ENCODE measurements around the gene NFIC.
"Not testable (repeated sequence)": the region's sequence is repeated elsewhere in the genome, so short reads cannot be mapped to it uniquely, and the experiment has no call there.

NFIC gene

GRCh38 chr19:3452171-3452941 lies 86.0 kb downstream of the NFIC start:
- Histone ChIP-seq H3K36me3 (ENCODE audit: control insufficient read depth, low read length) (no peaks in the 10 kb centered on the region), H3K79me2 (ENCODE audit: control insufficient read depth, low read length) (no peaks in the 10 kb centered on the region), H3F3A (ENCODE audit: control insufficient read depth, insufficient read depth) (no peaks in the 10 kb centered on the region), H3K27me3 (ENCODE audit: control insufficient read depth, low read length) (no peaks in the 10 kb centered on the region), H3K9me3 (ENCODE audit: control insufficient read depth, insufficient read depth, low read length) (no peaks in the 10 kb centered on the region), H3K4me1 (ENCODE audit: control insufficient read depth, low read length) (no peaks in the 10 kb centered on the region), H3K4me3 (ENCODE audit: low read length) (no peak overlapping the region), H3K9me2 (replicated peaks; ENCODE audit: control insufficient read depth, low read length) (no peaks in the 10 kb centered on the region), H3K27ac (ENCODE audit: low read depth, low read length) (no peak overlapping the region), H4K20me1 (ENCODE audit: control insufficient read depth, insufficient read depth, low read depth, low read length) (no peaks in the 10 kb centered on the region), H3K4me2 (ENCODE audit: low read length) (no peak overlapping the region)
- TF ChIP-seq CTCF (IDR thresholded peaks at IDR 0.05; ENCODE audit: low read depth, low read length, poor library complexity, severe bottlenecking) (no peak), EZH2phosphoT487 (IDR thresholded peaks at IDR 0.05; ENCODE audit: borderline replicate concordance, low read length) (no peak)

- H3K9me3 ChIP-seq (ENCODE audit: control insufficient read depth, insufficient read depth, low read length); H3K79me2 ChIP-seq (ENCODE audit: control insufficient read depth, low read length); H3K27me3 ChIP-seq (ENCODE audit: control insufficient read depth, low read length); H3K4me1 ChIP-seq (ENCODE audit: control insufficient read depth, low read length); H3K27ac ChIP-seq (ENCODE audit: low read depth, low read length); H3K9me2 ChIP-seq (replicated peaks; ENCODE audit: control insufficient read depth, low read length); H4K20me1 ChIP-seq (ENCODE audit: control insufficient read depth, insufficient read depth, low read depth, low read length); H3K36me3 ChIP-seq (ENCODE audit: control insufficient read depth, low read length); H3K4me2 ChIP-seq (ENCODE audit: low read length); H3K4me3 ChIP-seq (ENCODE audit: low read length); H3F3A ChIP-seq (ENCODE audit: control insufficient read depth, insufficient read depth): not testable (repeated sequence)
Observed at GRCh38 chr19:3452942-3453214, 86.5 kb downstream of the NFIC start.

GRCh38 chr19:3453840-3454239 lies 87.5 kb downstream of the NFIC start:
- Histone ChIP-seq H3K9me2 (replicated peaks; ENCODE audit: control insufficient read depth, low read length) (no peaks in the 10 kb centered on the region), H3K36me3 (ENCODE audit: control insufficient read depth, low read length) (no peaks in the 10 kb centered on the region), H4K20me1 (ENCODE audit: control insufficient read depth, insufficient read depth, low read depth, low read length) (no peaks in the 10 kb centered on the region), H3K4me2 (ENCODE audit: low read length) (no peak overlapping the region), H3K79me2 (ENCODE audit: control insufficient read depth, low read length) (no peaks in the 10 kb centered on the region), H3K4me1 (ENCODE audit: control insufficient read depth, low read length) (no peaks in the 10 kb centered on the region), H3F3A (ENCODE audit: control insufficient read depth, insufficient read depth) (no peaks in the 10 kb centered on the region), H3K27ac (ENCODE audit: low read depth, low read length) (no peak overlapping the region), H3K4me3 (ENCODE audit: low read length) (no peak overlapping the region), H3K27me3 (ENCODE audit: control insufficient read depth, low read length) (no peaks in the 10 kb centered on the region), H3K9me3 (ENCODE audit: control insufficient read depth, insufficient read depth, low read length) (no peaks in the 10 kb centered on the region)
- TF ChIP-seq EZH2phosphoT487 (IDR thresholded peaks at IDR 0.05; ENCODE audit: borderline replicate concordance, low read length): no peak

- H3K79me2 ChIP-seq (ENCODE audit: control insufficient read depth, low read length): no peaks in the 10 kb centered on the region
- no peak overlapping the region for H3K4me2 ChIP-seq (ENCODE audit: low read length)
Observed at GRCh38 chr19:3454656-3455392, 88.4 kb downstream of the NFIC start.

More at GRCh38 chr19:3454656-3455392, 88.4 kb downstream of the NFIC start:
- Histone ChIP-seq H3F3A (ENCODE audit: control insufficient read depth, insufficient read depth) (no peaks in the 10 kb centered on the region), H3K4me3 (ENCODE audit: low read length) (no peak overlapping the region), H3K27ac (ENCODE audit: low read depth, low read length) (no peak overlapping the region), H3K9me3 (ENCODE audit: control insufficient read depth, insufficient read depth, low read length) (no peaks in the 10 kb centered on the region), H3K27me3 (ENCODE audit: control insufficient read depth, low read length) (no peaks in the 10 kb centered on the region), H3K36me3 (ENCODE audit: control insufficient read depth, low read length) (no peaks in the 10 kb centered on the region), H3K4me1 (ENCODE audit: control insufficient read depth, low read length) (no peaks in the 10 kb centered on the region), H3K9me2 (replicated peaks; ENCODE audit: control insufficient read depth, low read length) (no peaks in the 10 kb centered on the region), H4K20me1 (ENCODE audit: control insufficient read depth, insufficient read depth, low read depth, low read length) (no peaks in the 10 kb centered on the region)
- TF ChIP-seq CTCF (IDR thresholded peaks at IDR 0.05; ENCODE audit: low read depth, low read length, poor library complexity, severe bottlenecking): no peak
- TF ChIP-seq EZH2phosphoT487 (IDR thresholded peaks at IDR 0.05; ENCODE audit: borderline replicate concordance, low read length): no peak

All from DOHH2 (cell line).